ENCODE data around the gene IQGAP2.

The IQGAP2 gene

DNA sequence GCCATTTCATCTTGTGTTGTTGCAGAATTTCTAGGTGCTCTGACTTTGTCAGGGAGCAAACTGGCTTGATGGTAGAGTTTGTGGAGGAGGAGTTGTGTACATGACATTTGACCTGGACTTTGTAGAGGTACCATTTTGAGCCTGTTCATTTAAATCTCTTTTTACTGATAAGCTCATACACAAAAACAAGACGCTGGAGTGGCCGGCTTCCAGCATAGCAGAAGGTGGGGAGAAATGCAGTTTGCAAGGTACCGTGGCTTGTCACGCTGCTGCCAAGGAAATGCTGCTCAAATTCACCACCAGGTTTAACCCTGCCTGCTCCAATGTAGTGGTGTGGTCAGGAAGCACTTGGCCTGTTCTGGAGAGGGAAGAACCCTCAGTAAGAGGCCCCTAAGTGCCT lies 18.9 kb upstream of the IQGAP2 start:
- DNase-seq = no peak

DNA sequence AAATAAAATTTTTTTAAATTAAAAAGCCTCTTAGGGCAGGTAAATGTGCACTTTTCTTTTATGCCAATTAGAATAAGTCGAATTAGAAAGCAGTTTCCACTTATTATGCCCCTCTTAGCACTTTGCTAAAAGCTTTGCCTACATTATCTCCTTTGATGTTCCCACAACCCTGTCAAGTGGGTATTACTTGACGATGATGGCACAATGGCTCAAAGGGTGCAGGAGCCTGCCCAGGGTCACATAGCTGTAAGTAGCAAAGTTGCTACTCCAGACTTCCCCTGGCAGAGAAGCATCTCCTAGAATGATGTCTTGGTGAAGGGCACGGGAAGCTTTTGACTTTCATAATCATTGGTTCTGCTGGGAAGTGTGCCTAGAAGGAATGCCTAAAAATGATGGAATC lies 18.4 kb upstream of the IQGAP2 start:
- DNase-seq = no peak

DNA sequence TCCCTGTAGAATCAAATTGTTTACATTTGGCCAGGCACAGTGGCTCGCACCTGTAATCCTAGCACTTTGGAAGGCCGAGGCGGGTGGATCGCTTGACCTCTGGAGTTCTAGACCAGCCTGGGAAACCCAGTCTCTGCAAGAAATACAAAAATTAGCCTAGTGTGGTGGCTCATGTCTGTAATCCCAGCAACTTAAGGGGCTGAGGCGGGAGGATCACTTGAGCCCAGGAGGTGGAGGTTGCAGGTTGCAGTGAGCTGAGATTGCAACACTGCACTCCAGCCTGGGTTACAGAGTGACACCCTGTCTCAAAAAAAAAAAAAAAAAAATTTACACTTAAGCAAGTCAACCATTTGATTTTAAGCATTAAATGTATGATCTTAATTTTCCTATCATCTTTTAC lies 17.5 kb upstream of the IQGAP2 start:
- no peak for DNase-seq

DNA sequence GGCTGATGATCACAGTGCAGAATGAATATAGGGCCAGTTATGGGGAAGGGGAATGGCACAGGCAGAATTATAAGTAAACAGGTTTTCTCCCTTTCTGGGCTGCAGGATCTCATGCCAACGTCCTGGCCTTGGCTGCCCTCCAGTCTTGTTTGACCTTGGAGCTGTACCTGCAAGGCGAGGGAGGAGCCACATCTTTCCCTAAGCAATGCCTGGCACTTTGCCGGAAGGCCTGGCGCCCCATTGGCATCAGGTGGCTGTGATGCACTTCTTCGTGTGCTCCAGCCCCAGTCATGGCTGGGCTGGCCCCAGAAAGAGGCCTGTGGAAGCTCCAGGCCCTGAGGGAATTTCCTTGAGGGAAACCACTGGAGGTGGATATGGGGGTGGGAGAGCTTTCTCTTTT lies 16.7 kb upstream of the IQGAP2 start:
- no peak for DNase-seq

DNA sequence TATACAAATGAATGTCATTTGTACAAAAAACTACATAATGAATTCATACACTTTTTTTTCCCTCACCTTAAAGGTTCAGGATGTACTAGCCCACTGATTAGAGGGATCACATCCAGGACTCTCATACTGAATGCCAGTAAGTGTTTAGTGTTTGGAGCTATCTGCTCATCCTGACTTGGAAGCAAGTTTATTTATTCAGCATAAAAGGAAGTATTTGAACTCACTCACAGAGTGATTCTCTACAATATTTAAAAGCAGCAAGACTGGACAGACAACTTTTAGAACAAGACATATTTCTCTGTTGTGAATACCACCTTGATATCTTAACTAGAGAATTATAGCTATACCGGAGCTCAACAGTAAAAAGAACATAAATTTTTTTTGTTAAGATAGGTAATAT lies 14.8 kb upstream of the IQGAP2 start:
- no peak for DNase-seq

DNA sequence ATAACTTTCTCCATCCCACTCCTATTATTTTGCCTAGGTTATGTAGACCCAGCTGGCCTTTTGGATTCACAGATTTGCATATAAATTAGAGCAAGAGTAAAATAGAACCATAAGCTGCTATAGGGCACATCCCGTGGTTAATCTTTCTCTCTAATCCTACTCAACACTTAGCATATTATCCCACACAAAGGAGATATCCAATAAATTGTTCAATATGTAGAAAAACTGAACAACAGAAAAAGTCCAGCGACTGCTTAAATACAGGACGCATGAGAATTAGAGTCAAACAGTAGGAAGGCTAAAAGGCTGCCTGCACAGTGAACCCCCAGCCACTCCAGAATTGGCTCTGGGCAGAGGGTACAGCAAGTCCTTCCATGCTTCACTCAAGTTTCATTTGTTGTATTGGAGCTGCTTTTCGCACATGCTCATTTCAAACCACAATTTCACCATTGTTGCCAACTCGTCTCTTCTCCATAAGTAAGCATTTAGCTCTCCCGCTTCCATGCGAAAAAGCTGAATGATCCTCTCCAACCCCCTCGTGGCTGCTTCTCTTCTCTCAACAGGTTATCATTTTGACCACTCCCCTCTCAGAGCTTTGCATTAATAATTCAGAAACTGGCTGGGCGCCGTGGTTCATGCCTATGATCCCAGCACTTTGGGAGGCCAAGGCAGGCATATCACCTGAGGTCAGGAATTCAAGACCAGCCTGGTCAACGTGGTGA lies 14.1 kb upstream of the IQGAP2 start:
- no peak for DNase-seq

DNA sequence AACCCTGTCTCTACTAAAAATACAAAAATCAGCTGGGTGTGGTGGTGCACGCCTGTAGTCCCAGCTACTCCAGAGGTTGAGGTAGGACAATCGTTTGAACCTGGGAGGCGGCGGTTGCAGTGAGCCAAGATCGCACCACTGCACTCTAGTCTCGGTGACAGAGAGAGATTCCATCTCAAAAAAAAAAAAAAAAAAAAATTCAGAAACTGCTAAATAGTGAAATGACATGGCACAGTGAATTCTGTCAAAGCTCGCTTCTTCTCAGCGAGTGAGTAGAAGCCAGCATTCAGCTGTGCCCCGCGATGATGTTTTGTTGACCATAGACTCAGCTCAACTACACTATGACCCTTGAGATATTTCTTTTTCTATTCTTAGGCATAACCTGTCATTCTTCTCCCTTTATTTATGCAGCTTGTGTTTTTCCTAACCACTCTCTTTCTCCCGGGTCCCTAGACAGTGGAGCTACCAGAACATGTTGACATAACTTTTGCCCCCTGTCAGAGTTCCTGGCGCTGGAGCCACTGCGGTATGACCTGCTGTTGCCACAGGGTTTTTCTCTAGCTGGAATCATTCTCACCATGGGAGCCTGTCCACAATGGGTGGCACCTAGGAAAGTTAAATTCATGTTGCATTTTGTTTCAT lies 13.5 kb upstream of the IQGAP2 start:
- DNase-seq = no peak

DNA sequence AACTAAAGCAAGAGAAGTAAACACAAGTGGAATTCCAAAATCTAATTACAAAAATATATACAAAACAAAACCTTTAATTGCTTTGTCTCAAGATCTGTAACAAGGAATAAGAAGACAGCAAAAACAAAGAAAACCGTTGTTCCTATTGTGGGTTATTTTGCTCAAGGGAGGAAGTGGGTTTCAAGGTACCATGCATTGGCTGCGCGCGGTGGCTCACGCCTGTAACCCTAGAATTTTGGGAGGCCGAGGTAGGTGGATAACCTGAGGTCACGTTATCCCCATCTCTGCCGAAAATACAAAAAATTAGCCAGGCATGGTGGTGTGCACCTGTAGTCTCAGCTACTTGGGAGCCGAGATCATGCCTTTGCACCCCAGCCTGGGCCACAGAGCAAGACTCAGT lies 12.1 kb upstream of the IQGAP2 start:
- no peak for DNase-seq

DNA sequence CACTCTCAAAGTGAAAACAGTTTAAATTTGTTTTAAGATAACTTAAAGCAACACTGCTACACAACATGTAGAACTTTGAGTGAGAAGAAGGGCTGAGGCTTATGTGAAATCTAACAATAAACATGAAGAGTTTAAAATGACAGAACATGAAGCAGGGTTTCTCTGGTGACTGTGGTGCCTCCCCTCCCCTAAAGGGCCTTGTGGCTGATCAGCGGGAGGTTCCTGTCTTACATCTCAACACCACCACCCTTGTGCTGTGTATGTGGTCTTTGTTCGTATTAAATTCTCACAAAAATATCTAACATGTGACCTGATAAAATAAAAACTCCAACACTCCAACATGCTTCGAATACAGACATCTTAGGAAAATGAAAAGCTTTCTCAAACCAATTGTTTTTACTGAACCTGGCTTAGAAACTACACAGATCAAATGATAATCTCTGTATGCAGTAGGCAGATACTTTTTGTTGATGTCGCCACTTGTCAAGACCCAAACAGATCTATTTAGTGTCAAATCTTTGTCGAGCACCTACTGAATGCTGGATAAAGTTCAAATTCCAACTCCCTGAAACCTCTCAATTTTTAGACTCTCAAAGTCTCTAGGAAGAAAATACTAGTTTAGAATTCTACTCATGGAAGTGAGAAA lies 9.9 kb upstream of the IQGAP2 start:
- DNase-seq = no peak

DNA sequence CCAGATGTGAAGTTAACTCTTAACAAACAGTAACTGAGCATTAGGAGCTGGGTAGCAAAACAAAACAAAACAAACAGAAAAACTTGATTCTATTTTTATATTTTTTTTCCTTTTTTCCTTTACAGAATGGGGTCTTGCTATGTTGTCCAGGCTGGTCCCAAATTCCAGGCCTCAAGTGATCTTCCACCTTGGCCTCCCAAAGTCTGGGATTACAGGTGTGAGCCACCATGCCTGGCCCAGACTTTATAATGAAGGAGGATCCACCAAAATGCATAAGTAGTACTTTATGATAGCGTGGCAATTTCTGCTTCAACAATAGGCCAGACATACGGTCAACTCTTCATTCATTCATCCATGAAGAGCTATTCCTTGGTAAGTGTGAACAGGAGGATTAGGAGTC lies 5.9 kb upstream of the IQGAP2 start:
- DNase-seq = no peak

DNA sequence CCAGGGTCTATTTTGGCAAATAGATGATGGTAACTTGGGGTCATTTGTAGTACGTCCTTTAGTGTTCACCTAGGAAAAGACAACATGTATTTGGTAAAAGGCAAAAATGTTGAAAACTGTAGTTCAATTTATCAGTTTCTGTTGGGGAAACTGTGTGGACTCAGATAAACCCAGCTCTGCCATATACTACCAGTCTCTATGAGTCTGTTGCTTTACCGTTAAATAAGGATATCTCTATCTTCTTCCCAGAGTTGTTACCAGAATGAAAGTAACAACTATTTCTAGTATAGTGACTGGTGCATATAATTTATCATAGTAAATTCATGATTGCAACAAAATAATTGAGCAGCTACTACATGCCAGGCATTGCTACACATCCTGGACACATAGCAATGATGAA lies 3.8 kb upstream of the IQGAP2 start:
- DNase-seq = no peak

DNA sequence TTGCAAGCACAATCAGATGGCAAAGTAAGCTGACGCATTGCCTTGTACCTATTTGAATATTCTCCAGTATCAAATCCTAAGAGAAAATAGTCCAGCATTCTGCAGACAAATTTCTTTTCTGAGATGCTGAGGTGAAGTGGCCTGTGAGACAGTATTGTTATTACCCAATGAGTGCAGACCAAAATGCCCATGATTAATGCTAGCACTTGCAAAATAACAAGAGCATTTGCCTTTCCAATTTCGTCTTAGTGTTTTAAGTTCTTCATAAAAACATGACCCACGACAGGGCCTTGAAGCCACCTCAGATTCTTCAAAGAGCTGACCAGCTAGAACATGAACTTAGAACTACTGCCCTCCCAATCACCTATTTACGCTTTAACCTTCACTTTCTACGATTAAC lies 2.6 kb upstream of the IQGAP2 start:
- no peak for DNase-seq

DNA sequence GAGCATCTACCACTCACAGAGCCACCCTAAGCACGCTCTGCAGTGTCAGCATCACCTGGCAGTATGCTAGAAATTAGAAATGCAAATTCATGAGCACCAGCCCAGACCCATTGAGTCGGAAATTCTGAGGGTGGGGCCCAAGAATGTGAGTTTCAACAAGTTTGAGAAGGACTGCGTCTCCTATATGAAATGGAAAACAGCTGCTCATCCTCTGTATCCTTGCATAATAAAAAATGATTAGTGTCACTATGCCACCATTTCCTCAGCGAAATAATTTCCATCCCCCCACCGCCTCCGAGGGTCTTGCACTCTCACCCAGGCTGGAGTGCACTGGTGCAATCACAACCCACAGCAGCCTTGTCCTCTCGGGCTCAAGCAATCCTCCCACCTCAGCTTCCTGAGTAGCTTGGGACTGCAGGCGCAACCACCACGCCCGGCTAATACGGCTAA lies 1.3 kb upstream of the IQGAP2 start:
- no peak for DNase-seq

DNA sequence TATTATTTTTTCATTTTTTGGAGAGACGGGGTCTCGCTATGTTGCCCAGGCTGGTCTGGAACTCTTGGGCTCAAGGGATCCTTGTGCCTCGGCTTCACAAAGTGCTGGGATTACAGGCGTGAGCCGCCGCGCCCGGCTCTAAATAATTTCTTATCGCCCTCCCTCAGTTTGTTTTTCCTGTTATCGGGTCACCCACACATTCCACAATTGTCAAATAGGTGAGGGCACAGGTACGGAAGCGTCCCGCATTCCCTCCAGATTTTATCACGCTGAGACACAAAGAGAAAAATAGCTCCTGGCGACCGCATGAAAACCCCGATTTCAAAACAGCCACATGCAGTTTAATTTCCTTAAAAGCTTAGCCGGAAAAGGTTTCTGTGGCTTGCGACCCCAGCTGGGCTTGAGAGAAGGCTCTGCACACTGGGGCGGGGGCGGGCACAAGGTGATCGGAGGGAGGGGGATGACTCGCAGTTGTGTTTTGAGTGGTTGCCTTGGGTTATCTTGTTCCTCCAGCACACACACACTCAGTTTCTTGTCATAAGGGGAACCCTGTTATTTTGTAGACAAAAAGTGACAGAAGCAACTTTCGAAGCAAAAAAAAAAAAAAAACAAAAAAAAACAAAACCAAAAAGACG lies 717 bp upstream of the IQGAP2 start:
- no peak for DNase-seq

DNA sequence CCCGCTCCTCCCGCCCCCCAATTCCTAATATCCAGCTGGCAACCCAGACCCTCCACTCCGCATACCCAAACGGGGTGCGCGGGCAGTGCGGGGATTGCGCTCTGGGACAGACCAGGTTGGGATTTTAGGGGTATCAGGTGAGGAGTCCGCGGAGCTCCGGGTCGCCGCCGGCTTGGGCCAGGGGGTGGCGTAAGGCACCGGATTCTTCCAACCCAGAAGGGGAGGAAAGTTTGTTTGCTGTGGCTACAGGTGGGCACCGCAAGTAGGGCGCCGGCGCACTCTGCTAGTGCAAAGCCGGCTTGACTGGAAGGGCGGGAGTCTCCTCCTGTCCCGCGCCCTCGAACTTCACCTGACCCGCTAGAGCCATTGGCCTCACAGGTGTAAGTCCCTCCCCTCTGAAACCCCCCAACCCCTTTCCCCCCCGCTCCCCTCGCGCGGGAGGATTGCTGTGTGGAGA lies 709 bp downstream of the IQGAP2 start:
- no peak for DNase-seq

DNA sequence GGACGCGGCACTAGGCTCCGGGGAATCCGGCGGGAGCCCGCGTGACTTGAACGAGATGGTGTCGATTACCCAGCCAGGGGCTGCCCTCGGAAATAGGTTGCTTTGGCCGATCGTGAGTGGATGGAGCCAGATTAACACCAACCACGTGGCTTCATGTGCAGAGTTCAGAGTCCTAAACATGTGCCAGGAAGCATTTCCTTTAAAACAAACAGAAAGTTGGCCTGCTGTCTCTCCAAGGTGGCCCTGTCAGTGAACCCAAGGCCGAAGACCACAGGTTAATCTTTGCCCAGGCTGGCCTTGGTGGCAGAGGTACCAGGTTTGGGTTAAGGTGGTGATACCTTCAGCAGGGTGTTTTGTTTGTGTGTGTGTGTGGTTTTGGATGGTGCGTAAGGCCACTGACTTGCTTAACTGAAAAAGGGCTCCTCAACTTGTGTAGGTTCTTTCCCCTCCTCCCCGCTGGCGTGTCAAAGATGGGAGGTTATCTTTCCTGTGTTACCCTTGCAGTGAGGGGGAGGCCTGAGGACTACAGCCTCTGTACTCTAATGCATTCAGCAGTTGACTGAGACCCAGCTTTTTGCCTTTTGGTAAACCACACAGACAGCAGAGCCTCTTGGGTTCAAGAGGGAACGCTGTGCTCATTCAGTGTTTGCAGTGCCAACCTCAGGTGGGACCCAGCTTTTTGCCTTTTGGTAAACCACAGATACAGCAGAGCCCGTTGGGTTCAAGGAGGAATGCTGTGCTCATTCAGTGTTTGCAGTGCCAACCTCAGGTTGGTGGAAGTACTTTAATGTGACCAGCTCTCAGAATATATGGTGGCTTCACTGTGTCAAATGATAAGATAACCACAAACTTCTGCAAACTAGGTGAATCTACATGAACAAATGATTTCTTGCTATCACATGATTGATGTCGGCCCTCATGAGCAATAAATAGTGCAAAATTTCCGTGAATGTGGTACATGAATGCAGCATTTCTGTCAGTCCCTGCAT lies 1.4 kb downstream of the IQGAP2 start:
- no peak for DNase-seq

DNA sequence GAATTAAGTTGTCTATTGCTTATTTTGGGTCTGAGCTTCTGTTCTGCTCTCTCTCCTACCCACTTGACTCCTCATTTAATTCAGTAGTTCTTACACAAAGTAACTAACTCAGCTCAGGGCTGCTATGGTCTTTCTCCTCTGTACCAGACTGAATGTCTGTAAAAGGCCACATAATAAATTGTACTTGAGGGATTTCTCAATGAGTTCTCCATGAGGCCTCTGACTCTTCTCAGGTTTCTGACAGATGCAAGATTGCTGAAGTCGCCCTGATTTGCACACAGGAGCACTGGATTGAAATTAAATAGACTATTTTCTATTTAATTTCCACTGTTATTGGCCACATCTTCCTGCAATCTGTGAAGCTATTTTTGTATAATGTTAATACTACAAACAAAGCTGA lies 2.9 kb downstream of the IQGAP2 start:
- no peak for DNase-seq

DNA sequence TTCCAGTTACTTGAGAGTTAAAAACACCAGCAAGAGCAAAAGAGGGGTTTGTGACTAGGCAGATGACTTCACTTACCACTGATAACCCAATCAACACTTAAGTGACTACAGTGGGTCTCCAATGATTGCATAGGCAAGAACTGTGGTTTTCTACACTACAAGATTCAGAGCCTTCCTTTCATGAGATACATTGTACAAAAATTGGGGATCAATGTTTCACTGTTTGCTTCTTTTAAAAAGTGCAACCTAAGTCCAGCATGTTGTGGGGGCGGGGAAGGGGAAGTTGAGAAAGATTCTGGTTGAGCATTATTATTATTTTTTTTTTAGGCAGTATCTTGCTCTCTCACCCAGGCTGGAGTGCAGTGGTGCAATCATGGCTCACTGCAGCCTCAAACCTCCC lies 3.6 kb downstream of the IQGAP2 start:
- DNase-seq = no peak

DNA sequence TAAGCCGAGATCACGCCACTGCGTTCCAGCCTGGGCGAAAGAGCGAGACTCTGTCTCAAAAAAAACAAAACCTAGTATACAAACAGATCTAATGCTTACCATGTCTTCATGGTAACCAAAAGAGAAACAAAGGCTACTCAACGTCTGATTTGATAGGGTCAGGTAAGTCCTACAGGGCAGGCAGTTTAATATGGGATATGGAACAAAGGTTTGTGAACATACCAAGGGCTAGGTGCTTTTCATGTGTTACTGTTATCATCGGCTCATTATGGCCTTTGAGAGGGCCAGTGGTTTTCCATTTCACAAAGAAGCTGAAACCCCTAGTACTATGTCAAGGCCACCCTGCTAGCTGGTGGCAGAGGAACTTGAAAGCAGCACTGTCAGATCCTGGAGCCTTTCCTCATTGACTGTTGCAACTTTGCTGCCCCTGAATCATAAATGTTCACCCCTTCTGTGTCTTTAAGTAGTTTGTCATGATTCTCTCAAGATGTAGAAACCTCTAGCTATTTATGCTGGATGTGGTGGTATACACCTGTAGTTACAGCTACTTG lies 5.1 kb downstream of the IQGAP2 start:
- DNase-seq = no peak

DNA sequence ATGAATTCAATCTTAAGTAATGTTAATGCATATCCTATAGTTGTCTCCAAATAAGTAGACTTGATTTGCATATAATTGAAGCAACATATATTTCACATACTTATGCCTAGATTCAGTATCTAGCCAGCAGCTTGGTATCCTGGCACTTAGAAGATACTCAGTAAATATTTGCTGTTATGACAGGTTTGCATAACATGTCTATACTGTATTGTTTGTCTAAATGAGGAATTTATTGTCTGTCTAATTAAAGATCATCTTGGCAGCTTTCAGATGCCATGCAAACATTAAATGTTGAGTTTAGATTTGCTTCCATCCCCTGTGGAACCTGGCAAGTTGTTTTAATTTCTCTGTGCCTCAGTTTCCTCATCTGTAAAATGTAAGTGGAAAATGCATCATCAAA lies 9.4 kb downstream of the IQGAP2 start:
- DNase-seq = no peak

DNA sequence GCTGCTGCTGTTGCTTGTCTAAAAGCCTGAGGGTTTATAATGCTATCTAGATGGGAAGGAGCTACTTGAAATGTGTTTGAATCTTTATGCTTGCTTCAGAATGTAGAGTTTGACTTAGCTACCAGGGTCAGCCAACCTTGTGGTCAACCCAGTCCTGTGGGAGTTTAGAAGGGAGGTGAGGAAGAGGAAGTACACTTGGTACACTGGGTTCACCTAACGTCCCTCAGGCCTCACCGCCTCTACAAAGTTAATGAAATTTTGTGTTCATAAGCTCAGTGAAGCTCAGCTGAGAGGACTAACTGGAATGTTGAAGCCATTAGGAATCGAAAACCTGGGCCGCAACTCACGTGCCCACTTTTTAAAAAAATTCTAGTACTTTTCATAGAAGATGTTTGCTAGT lies 10.7 kb downstream of the IQGAP2 start:
- no peak for DNase-seq

DNA sequence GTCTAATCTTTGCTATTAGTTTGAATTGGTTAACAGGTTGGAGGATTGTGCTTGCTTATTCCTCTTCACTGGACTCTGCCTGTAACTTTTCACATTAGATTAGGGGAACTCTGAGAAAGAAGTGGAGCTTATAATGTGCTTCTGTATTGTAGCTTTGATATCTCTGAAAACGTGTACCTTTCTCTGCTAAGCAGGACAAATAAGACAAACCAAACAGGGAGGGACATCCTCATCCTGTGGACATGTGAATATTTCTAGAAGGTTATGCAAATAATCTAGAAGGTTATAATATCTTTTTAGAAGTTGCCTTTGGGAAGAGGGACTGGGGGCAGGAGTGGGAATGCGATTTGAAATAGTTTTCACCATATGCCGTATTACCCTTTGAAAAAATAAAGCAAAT lies 11.7 kb downstream of the IQGAP2 start:
- no peak for DNase-seq

Measured in DMS79 (cell line).